Measurements from ENCODE around the gene TSPAN9.

DNA sequence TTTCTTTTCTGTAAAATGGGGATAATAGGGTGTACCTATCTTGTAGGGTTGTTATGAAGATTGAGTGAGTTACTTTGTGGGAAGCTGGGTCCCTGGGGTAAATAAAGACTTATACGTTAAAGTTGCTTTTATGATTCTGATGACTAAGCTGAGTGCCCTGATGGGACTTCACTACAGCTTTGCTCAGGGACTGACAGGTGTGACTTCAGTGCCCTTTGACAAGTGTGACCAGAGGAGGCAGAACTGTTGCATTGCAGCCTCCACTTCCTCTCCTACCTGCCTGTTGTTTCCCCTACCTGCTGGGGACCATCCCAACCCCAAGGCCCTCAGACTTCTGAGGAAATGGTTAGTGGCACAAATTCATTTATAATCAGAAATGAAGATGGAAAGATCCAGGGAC is 119.3 kb downstream of the TSPAN9 start:
- TF ChIP-seq, protein P1, sequence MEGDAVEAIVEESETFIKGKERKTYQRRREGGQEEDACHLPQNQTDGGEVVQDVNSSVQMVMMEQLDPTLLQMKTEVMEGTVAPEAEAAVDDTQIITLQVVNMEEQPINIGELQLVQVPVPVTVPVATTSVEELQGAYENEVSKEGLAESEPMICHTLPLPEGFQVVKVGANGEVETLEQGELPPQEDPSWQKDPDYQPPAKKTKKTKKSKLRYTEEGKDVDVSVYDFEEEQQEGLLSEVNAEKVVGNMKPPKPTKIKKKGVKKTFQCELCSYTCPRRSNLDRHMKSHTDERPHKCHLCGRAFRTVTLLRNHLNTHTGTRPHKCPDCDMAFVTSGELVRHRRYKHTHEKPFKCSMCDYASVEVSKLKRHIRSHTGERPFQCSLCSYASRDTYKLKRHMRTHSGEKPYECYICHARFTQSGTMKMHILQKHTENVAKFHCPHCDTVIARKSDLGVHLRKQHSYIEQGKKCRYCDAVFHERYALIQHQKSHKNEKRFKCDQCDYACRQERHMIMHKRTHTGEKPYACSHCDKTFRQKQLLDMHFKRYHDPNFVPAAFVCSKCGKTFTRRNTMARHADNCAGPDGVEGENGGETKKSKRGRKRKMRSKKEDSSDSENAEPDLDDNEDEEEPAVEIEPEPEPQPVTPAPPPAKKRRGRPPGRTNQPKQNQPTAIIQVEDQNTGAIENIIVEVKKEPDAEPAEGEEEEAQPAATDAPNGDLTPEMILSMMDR (IDR thresholded peaks at IDR 0.05) = no peak
- TF ChIP-seq POLR2A (IDR thresholded peaks at IDR 0.05) = no peak
